Gastroesophageal sphincter (tissue), 3 donors: Measurements from ENCODE around the gene BCAR3.

ENCODE experiments used
- CTCF ChIP-seq, 4 experiments: fragments of 200-600 bp in 2 of 4; fragments of 450-650 bp in 2 of 4; sonication (generic) in 1 of 4; IDR thresholded peaks; one replicate each; pipeline ENCODE4 v1.5.1; 2017 to 2019; ENCODE audit warnings: antibody characterized with exemption in 4 of 4, mild to moderate bottlenecking in 2 of 4, moderate library complexity in 2 of 4
- EP300 ChIP-seq: sonication (generic); formaldehyde crosslinking; IDR thresholded peaks from one replicate; pipeline ENCODE4 v1.6.1; 2017; ENCODE audit warnings: antibody characterized with exemption, mild to moderate bottlenecking
- POLR2A ChIP-seq, 2 donors: fragments of 450-650 bp; IDR thresholded peaks; one replicate each; pipeline ENCODE4 v1.6.1; 2017; ENCODE audit warnings: antibody characterized with exemption in 2 of 2, mild to moderate bottlenecking in 2 of 2, moderate library complexity in 1 of 2
- POLR2AphosphoS5 ChIP-seq: sonication (generic); formaldehyde crosslinking; IDR thresholded peaks from one replicate; pipeline ENCODE4 v1.6.1; 2017; ENCODE audit warnings: antibody characterized with exemption

DNA sequence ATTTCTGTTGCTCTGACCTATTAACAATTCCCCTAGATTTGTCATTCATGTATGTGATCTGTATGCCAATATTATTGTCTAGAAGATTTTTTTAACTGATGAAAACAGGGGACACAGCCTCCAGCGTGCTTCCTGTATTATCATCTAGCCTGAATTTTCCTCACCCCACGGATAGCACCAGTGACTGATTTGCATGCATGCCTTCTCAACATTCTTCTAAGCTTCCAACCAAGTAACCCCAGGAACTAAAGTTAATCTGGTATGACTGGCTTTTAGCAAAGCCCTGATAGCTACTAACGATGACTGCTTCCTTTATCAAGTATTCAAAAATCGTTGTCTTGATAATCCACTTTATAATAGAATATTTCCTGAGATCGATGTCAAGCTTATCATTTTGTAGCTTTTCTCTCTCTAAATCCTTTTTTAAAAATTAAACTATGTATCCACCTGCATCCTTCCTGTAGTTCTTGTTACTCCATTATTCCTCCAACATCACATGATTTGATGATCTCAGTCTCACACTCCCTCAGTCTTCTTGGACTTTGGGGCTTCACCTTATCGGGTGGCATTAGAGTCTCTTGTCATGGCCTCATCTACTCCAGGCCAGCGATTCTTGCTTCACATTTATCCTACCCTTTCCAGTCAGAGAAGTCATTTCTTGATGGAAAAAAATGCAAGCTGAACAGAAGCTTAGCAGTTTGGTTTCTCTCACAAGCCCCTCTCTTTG, 19.0 kb downstream of the BCAR3 start:
- TF ChIP-seq CTCF (IDR thresholded peaks at IDR 0.05) (no peak), POLR2A (IDR thresholded peaks at IDR 0.05) (no peak), EP300 (no peak), POLR2AphosphoS5 (no peak)
